Choroid plexus epithelial cell (primary cell): ENCODE measurements around the gene TIMP3.

Experiments used
- DNase-seq: peaks from one replicate; pipeline ENCODE4 v3.0.0-alpha.2; 2010; ENCODE audit warnings: low read depth
- H3K4me3 ChIP-seq: 2 replicates; pipeline ENCODE4 v1.5.1; 2011; ENCODE audit warnings: low read depth, mild to moderate bottlenecking, control low read depth, low read length, moderate library complexity
- CTCF ChIP-seq: conservative IDR thresholded peaks from 2 replicates; pipeline ENCODE4 v1.5.1; 2011; ENCODE audit warnings: low read depth, mild to moderate bottlenecking, control low read depth, inconsistent platforms, low read length, moderate library complexity

TIMP3 gene

GRCh38 chr22:32823024-32823730, 21.7 kb downstream of the TIMP3 start:
- no peak overlapping the region for H3K4me3 ChIP-seq
- peak; percentile 73 for DNase-seq
- peak; percentile 78 for TF ChIP-seq CTCF

GRCh38 chr22:32824531-32825312, 23.2 kb downstream of the TIMP3 start:
- DNase-seq = peak; percentile 28
- TF ChIP-seq CTCF = no peak
- H3K4me3 ChIP-seq = no peak overlapping the region

GRCh38 chr22:32826537-32826936, 25.0 kb downstream of the TIMP3 start:
- no peak for TF ChIP-seq CTCF
- H3K4me3 ChIP-seq = no peak overlapping the region
- DNase-seq = no peak

GRCh38 chr22:32827049-32827602, 25.6 kb downstream of the TIMP3 start:
- H3K4me3 ChIP-seq = no peak overlapping the region
- TF ChIP-seq CTCF = no peak
- DNase-seq = no peak

- peak; percentile 58 for TF ChIP-seq CTCF
Observed at GRCh38 chr22:32828150-32828549, 26.6 kb downstream of the TIMP3 start.

GRCh38 chr22:32828561-32828960, 27.1 kb downstream of the TIMP3 start:
- TF ChIP-seq CTCF = no peak
- H3K4me3 ChIP-seq = no peak overlapping the region
- DNase-seq = no peak

More at GRCh38 chr22:32828150-32828549, 26.6 kb downstream of the TIMP3 start:
- peak; percentile 35 for DNase-seq
- H3K4me3 ChIP-seq = no peak overlapping the region
